ENCODE results near the gene TVP23A.

DNA sequence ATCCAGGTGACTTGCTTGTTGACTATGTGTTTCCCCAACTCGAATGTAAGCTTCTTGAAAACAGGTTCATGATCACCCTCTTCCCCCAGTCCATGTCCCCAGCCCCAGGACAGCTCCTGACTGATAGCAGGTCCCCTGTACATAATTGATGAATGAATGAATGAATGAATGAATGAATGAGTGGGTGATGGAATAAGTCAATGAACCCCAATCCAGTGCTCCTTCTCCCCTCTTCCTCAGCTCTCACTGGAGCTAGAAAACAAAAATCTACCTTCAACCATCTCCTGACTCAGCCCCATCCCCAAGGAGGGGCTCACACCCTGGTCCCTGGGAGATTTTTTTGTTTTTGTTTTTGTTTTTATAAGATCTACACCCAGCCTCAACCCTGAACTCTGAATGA lies 16.2 kb upstream of the TVP23A start:
- TF ChIP-seq, protein P1, sequence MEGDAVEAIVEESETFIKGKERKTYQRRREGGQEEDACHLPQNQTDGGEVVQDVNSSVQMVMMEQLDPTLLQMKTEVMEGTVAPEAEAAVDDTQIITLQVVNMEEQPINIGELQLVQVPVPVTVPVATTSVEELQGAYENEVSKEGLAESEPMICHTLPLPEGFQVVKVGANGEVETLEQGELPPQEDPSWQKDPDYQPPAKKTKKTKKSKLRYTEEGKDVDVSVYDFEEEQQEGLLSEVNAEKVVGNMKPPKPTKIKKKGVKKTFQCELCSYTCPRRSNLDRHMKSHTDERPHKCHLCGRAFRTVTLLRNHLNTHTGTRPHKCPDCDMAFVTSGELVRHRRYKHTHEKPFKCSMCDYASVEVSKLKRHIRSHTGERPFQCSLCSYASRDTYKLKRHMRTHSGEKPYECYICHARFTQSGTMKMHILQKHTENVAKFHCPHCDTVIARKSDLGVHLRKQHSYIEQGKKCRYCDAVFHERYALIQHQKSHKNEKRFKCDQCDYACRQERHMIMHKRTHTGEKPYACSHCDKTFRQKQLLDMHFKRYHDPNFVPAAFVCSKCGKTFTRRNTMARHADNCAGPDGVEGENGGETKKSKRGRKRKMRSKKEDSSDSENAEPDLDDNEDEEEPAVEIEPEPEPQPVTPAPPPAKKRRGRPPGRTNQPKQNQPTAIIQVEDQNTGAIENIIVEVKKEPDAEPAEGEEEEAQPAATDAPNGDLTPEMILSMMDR (tag by site-specific recombination; IDR thresholded peaks at IDR 0.05): no peak
- TF ChIP-seq TRIM28 (IDR thresholded peaks at IDR 0.05; ENCODE audit: borderline replicate concordance, low read length) (no peak), PRDM1 (tag by site-specific recombination; IDR thresholded peaks at IDR 0.05) (no peak), ATF2 (tag by site-specific recombination; IDR thresholded peaks at IDR 0.05; ENCODE audit: low read depth) (no peak), ZNF510 (tag by site-specific recombination; IDR thresholded peaks at IDR 0.05; ENCODE audit: insufficient replicate concordance) (no peak), ZNF423 (tag by site-specific recombination; IDR thresholded peaks at IDR 0.05) (no peak), IKZF3 (tag by site-specific recombination; IDR thresholded peaks at IDR 0.05) (no peak)
- TF ChIP-seq, protein P2, sequence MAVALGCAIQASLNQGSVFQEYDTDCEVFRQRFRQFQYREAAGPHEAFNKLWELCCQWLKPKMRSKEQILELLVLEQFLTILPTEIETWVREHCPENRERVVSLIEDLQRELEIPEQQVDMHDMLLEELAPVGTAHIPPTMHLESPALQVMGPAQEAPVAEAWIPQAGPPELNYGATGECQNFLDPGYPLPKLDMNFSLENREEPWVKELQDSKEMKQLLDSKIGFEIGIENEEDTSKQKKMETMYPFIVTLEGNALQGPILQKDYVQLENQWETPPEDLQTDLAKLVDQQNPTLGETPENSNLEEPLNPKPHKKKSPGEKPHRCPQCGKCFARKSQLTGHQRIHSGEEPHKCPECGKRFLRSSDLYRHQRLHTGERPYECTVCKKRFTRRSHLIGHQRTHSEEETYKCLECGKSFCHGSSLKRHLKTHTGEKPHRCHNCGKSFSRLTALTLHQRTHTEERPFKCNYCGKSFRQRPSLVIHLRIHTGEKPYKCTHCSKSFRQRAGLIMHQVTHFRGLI (tag by site-specific recombination; IDR thresholded peaks at IDR 0.05): no peak

All from HEK293 (cell line).